Mucosa of stomach (tissue), 1 donor: ENCODE measurements around the gene DQX1.
A peak's percentile ranks its signal among the peaks of the same experiment; 100 is the strongest.

ENCODE experiments used
- H3K27me3 ChIP-seq: one replicate; pipeline ENCODE4 v1.7.0; 2013; ENCODE audit warnings: mild to moderate bottlenecking, low read length; ENCODE audit not compliant: control insufficient read depth, insufficient read depth
- H3K36me3 ChIP-seq: one replicate; pipeline ENCODE4 v1.7.0; 2013; ENCODE audit warnings: low read length; ENCODE audit not compliant: control insufficient read depth, insufficient read depth
- H3K4me1 ChIP-seq: one replicate; pipeline ENCODE4 v1.7.0; 2013; ENCODE audit warnings: mild to moderate bottlenecking, low read length; ENCODE audit not compliant: control insufficient read depth, insufficient read depth
- H3K4me3 ChIP-seq: one replicate; pipeline ENCODE4 v1.7.0; 2013; ENCODE audit warnings: low read length
- H3K9ac ChIP-seq: one replicate; pipeline ENCODE4 v1.7.0; 2013; ENCODE audit warnings: mild to moderate bottlenecking, low read length, moderate library complexity
- H3K9me3 ChIP-seq: one replicate; pipeline ENCODE4 v1.7.0; 2013; ENCODE audit warnings: mild to moderate bottlenecking, low read length, moderate library complexity; ENCODE audit not compliant: control insufficient read depth
- donor health status: Pancreatic carcinoma.

DQX1 gene, protein sequence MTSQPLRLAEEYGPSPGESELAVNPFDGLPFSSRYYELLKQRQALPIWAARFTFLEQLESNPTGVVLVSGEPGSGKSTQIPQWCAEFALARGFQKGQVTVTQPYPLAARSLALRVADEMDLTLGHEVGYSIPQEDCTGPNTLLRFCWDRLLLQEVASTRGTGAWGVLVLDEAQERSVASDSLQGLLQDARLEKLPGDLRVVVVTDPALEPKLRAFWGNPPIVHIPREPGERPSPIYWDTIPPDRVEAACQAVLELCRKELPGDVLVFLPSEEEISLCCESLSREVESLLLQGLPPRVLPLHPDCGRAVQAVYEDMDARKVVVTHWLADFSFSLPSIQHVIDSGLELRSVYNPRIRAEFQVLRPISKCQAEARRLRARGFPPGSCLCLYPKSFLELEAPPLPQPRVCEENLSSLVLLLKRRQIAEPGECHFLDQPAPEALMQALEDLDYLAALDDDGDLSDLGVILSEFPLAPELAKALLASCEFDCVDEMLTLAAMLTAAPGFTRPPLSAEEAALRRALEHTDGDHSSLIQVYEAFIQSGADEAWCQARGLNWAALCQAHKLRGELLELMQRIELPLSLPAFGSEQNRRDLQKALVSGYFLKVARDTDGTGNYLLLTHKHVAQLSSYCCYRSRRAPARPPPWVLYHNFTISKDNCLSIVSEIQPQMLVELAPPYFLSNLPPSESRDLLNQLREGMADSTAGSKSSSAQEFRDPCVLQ

GRCh38 chr2:74525717-74526648 lies at the start of gene DQX1:
DQX1 (minus strand) TSS chr2:74526231; CDS start chr2:74525729, 502 bp downstream.
- Histone ChIP-seq H3K27me3 (no peaks in the 10 kb centered on the region), H3K4me1 (peaks cover 25% of the 10 kb centered on the region), H3K4me3 (no peak within 1 kb of the TSS), H3K9me3 (no peaks in the 10 kb centered on the region), H3K9ac (peak within 1 kb of the TSS; percentile 51), H3K36me3 (peaks cover 16% of the 10 kb centered on the region)

GRCh38 chr2:74575320-74575719 lies 49.3 kb upstream of the DQX1 start:
- no peaks in the 10 kb centered on the region for H3K4me1 ChIP-seq

DNA sequence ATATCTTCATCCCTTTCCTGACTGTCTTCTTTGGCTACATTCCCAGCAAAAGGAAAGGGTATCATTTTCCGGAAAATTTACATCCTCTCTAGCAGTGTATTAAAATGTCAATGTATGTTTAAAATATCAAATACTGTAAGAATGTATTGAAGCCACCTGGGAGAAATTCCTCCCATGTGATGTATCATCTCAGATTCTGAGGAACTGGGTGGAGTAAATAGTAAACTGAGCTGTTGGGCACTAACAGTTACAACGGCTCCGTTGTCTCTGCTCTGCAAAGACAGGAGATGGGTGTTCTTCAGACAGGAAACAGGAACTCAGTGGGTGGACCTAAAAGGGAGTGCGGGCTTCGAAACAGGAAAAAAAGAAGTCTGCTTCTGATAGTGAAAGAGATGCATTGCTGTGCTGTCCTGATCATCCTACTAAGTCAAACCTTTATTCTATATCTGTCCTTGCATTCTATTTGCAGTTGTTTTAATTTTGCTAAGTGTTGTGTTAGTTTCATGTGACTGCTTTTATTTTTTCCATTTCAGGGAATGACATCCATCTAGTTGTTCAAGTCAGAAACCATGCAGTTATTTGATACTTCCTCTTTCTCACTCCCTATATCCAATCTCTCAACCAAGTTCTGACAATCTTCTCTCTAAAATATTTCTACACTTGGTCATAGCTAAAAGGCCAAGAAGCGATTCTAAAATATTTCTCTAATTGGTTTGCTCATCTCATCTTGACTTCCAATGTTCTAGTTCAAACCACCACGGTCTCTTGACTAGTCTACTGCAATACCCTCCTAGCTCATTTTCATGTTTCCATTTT lies 47.9 kb upstream of the DQX1 start:
- Histone ChIP-seq H3K9ac (no peak overlapping the region), H3K4me1 (no peaks in the 10 kb centered on the region), H3K4me3 (no peak overlapping the region), H3K9me3 (no peaks in the 10 kb centered on the region), H3K36me3 (no peaks in the 10 kb centered on the region), H3K27me3 (no peaks in the 10 kb centered on the region)

More at GRCh38 chr2:74575320-74575719, 49.3 kb upstream of the DQX1 start:
- no peaks in the 10 kb centered on the region for H3K36me3 ChIP-seq
- H3K9me3 ChIP-seq: no peaks in the 10 kb centered on the region
- H3K27me3 ChIP-seq: no peaks in the 10 kb centered on the region
- no peak overlapping the region for H3K9ac ChIP-seq
- no peak overlapping the region for H3K4me3 ChIP-seq

GRCh38 chr2:74572178-74572925 lies 46.3 kb upstream of the DQX1 start:
- no peaks in the 10 kb centered on the region for H3K27me3 ChIP-seq
- no peaks in the 10 kb centered on the region for H3K9me3 ChIP-seq
- no peaks in the 10 kb centered on the region for H3K4me1 ChIP-seq
- H3K4me3 ChIP-seq: no peak overlapping the region
- no peak overlapping the region for H3K9ac ChIP-seq
- H3K36me3 ChIP-seq: no peaks in the 10 kb centered on the region

DNA sequence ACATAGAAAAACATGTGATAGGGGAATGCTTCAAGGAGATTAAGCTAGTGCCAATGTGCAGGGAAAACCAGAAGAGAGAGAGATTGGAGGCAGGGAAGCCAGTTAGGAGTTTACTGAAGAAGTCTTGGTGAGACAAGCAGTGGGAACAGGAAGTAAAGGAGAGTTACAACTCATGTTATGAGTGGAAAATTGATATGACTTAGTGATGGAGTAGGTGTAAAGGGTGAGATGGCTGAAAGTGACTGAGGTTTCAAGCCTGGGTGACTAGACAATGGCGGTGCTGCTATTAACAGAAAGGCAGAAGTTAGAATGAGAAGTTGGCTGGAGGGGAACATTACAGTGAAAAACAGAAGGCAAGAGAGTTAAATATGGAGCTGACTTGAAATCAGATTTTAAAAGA lies 45.0 kb upstream of the DQX1 start:
- no peaks in the 10 kb centered on the region for H3K4me1 ChIP-seq
- H3K9me3 ChIP-seq: no peaks in the 10 kb centered on the region
- H3K27me3 ChIP-seq: no peaks in the 10 kb centered on the region
- H3K36me3 ChIP-seq: no peaks in the 10 kb centered on the region
- H3K9ac ChIP-seq: no peak overlapping the region
- H3K4me3 ChIP-seq: no peak overlapping the region

DNA sequence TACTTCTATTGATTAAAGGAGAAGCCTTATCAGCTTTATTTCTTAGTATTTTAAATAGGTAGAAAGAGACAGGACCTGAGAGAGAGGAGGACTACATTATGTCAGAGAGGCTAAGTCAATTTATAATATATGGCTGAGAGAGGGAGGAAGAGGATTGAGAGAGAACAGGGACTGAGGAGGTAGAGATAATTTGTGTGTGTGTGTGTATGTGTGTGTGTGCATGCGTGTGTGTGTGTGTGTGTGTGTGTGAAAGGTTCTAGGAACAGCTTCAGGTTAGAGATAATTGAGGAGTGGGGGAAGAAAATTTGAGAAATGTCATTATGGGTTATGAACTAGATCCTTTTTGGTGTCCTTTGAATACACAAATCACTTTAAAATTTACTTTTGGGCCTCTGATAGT lies 43.7 kb upstream of the DQX1 start:
- Histone ChIP-seq H3K4me3 (no peak overlapping the region), H3K27me3 (no peaks in the 10 kb centered on the region), H3K9ac (no peak overlapping the region), H3K9me3 (no peaks in the 10 kb centered on the region), H3K36me3 (no peaks in the 10 kb centered on the region), H3K4me1 (no peaks in the 10 kb centered on the region)

DNA sequence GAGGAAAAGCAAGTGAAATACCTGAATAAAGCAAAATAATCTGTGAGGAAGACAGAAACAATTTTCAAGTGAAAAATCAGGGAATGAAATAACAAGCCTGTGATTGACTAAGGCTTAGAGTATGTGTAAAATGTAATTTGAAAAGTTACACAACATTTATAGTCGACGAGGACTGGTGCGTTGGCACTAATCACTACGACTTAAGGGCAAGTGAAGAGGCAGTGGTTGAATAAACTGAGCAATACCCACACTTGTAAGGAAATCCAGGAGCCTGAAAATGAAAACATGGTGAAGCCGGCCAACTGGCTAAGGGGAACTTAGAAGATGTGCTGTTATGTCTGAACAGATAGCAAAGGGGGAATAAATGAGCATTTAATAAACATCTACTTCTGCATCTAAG lies 41.9 kb upstream of the DQX1 start:
- Histone ChIP-seq H3K36me3 (no peaks in the 10 kb centered on the region), H3K4me3 (no peak overlapping the region), H3K9ac (no peak overlapping the region), H3K9me3 (no peaks in the 10 kb centered on the region), H3K27me3 (no peaks in the 10 kb centered on the region), H3K4me1 (no peaks in the 10 kb centered on the region)

DNA sequence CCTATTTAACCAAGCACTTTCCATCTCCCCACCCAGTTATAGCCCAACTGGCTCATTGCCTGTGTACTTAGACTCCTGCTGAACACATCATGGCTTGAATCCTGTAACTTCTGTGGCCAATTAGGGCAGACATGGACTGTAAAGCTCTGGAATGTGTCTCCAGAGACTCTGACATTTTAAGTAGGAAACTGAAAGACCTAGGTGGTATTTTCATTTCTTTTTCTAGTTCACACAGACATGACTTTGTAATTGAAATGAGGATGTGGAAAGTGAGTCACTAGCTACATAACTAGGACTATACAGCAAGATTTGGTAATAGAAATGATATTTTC lies 40.7 kb upstream of the DQX1 start:
- Histone ChIP-seq H3K9ac (no peak overlapping the region), H3K36me3 (no peaks in the 10 kb centered on the region), H3K9me3 (no peaks in the 10 kb centered on the region), H3K27me3 (no peaks in the 10 kb centered on the region), H3K4me3 (no peak overlapping the region), H3K4me1 (no peaks in the 10 kb centered on the region)

DNA sequence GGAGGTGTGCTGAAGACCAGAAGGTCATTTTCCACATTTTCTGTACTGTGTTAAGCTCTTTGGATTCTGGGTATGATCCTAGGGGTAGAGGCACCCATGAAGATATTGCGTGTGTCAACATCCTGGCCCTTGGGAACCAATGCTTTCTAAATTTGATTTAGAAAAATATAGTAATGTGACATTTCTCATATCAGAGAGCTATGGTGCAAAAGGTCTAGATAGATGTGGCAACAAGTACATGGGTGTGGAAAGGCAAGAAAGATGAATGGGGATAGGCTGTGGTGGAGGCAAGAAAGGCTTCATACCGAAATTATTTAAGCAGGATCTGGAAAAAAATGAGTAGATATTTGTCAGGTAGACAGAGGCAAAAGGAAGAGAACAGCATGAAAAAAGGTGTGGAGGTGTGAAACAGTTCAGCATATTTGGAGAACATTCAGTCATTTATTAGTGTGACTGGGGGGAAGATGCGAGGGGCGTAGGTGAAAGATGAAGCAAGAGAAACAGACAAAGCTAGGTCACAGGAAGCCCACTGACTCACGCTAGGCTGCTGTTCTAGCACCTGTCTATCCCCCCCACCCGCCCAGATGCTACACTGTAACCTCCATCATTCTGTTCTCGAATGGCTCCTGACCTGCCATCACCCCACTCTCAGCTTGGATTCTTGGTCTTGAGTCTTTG lies 40.2 kb upstream of the DQX1 start:
- Histone ChIP-seq H3K9me3 (no peaks in the 10 kb centered on the region), H3K9ac (no peak overlapping the region), H3K4me3 (no peak overlapping the region), H3K4me1 (no peaks in the 10 kb centered on the region), H3K36me3 (no peaks in the 10 kb centered on the region), H3K27me3 (no peaks in the 10 kb centered on the region)

DNA sequence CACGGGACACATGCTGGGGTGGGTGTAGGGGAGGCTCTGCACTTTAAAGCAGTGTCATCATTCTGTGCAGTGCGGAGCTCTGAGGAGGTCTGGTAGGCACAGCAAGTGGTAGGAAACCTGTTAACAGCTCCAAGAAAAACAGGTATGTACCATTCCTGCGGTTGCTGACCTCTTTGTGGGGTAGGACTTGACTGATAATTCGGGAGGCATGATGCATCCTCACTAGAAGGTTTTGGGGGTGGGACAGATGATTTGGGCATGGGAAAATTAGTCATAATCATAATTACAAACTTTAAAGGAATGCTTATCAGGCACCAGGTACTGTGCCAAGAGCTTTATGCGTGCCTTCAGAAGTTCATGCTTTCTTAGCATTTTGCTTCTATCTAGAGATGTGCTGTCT lies 38.2 kb upstream of the DQX1 start:
- Histone ChIP-seq H3K4me1 (no peaks in the 10 kb centered on the region), H3K27me3 (no peaks in the 10 kb centered on the region), H3K36me3 (no peaks in the 10 kb centered on the region), H3K9ac (no peak overlapping the region), H3K4me3 (no peak overlapping the region), H3K9me3 (no peaks in the 10 kb centered on the region)
